BE2C (cell line): ENCODE data around the gene EHHADH.
"Not testable (repeated sequence)": the region's sequence is repeated elsewhere in the genome, so short reads cannot be mapped to it uniquely, and the experiment has no call there.

Source experiments
- DNase-seq: peaks from one replicate; pipeline ENCODE4 v3.0.0-alpha.2; 2020
- H3K27me3 ChIP-seq: fragments of 250-450 bp; sonication (Bioruptor Pico); 2 replicates; pipeline ENCODE4 v1.5.1; 2020; ENCODE audit warnings: mild to moderate bottlenecking
- H3K36me3 ChIP-seq: fragments of 250-450 bp; sonication (Bioruptor Pico); 2 replicates; pipeline ENCODE4 v1.5.1; 2020; ENCODE audit warnings: mild to moderate bottlenecking
- H3K4me1 ChIP-seq: fragments of 250-450 bp; sonication (Bioruptor Pico); 2 replicates; pipeline ENCODE4 v1.5.1; 2020
- H3K4me3 ChIP-seq: 2 replicates; pipeline ENCODE4 v1.5.1; 2011; ENCODE audit warnings: low read depth, low read length
- H3K9me3 ChIP-seq: fragments of 250-450 bp; sonication (Bioruptor Pico); 2 replicates; pipeline ENCODE4 v1.5.1; 2020
- TF ChIP-seq, protein P1 (sequence below): IDR thresholded peaks from 2 replicates; pipeline ENCODE4 v1.5.1; 2012; ENCODE audit warnings: mild to moderate bottlenecking, low read depth, low read length

EHHADH gene

GRCh38 chr3:185257334-185257733, 3.5 kb upstream of the EHHADH start:
- TF ChIP-seq, protein P1, sequence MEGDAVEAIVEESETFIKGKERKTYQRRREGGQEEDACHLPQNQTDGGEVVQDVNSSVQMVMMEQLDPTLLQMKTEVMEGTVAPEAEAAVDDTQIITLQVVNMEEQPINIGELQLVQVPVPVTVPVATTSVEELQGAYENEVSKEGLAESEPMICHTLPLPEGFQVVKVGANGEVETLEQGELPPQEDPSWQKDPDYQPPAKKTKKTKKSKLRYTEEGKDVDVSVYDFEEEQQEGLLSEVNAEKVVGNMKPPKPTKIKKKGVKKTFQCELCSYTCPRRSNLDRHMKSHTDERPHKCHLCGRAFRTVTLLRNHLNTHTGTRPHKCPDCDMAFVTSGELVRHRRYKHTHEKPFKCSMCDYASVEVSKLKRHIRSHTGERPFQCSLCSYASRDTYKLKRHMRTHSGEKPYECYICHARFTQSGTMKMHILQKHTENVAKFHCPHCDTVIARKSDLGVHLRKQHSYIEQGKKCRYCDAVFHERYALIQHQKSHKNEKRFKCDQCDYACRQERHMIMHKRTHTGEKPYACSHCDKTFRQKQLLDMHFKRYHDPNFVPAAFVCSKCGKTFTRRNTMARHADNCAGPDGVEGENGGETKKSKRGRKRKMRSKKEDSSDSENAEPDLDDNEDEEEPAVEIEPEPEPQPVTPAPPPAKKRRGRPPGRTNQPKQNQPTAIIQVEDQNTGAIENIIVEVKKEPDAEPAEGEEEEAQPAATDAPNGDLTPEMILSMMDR: no peak
- Histone ChIP-seq H3K4me3 (no peak overlapping the region), H3K4me1 (no peaks in the 10 kb centered on the region), H3K36me3 (no peaks in the 10 kb centered on the region), H3K9me3 (0 out of 2 replicates have a peak, but pooled peaks cover 2% of the 10 kb centered on the region), H3K27me3 (no peaks in the 10 kb centered on the region)
- no peak for DNase-seq

DNA sequence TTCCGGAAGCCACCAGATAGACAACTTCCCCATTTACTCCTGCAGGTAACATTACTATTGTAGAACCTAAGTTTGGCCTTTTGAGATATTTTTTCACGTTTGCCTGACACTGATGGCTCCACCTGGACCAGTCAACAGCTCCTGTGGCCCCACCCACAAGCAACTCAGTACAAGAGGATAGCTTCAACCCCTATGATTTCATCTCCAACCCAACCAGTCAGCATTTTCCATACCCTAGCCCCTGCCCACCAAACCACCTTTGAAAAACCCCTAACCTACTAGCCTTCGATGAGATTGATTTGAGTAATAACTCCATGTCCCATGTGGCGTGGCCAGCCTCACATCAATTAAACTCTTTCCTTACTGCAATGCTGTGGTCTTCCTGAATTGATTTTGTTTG, 950 bp upstream of the EHHADH start:
- Histone ChIP-seq H3K36me3 (no peaks in the 10 kb centered on the region), H3K4me1 (no peaks in the 10 kb centered on the region), H3K4me3 (no peak overlapping the region), H3K27me3 (no peaks in the 10 kb centered on the region), H3K9me3 (0 out of 2 replicates have a peak, but pooled peaks cover 2% of the 10 kb centered on the region)
- DNase-seq: no peak
- TF ChIP-seq, protein P1: no peak

DNA sequence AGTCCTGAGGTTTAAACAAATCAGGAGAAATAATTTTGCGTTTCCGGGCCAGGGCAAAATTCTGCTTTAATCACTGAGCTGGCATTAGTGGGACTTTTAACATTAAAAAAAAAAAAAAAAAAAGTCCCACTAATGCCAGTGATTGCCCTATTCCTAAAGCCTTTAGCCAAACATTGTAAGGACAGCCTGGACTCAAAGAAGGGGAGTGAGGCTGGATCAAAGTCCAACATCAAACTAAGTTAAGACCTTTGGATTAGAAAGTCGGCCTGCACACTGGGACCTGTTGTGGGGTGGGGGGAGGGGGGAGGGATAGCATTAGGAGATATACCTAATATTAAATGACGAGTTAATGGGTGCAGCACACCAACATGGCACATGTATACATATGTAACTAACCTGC, 716 bp downstream of the EHHADH start:
- not testable (repeated sequence) for DNase-seq, H3K4me1 ChIP-seq, H3K9me3 ChIP-seq, H3K36me3 ChIP-seq, H3K27me3 ChIP-seq
- peak overlapping the region; percentile 78 for H3K4me3 ChIP-seq

DNA sequence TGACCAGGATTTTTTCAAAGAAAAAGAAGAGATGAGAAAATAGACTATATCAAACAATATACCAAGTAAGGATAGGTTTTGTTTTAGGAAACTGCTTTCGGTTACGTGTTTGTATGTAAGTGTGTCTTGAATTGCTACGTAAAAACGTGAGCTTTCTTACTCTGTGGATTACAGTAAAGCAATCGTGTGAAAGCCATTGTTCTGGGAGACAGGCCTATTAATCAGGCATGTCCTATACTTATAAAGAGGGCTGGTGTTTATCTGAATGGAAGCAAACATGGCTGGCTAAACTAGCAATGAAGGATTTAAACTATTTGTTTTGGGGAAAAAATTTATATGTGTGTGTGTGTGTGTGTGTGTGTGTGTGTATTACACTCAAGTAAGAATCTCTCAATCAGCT, 2.6 kb downstream of the EHHADH start:
- TF ChIP-seq, protein P1: no peak
- Histone ChIP-seq H3K27me3 (no peaks in the 10 kb centered on the region), H3K9me3 (no peaks in the 10 kb centered on the region), H3K4me1 (no peaks in the 10 kb centered on the region), H3K36me3 (no peaks in the 10 kb centered on the region), H3K4me3 (no peak overlapping the region)
- no peak for DNase-seq

GRCh38 chr3:185250653-185251052, 3.2 kb downstream of the EHHADH start:
- H3K4me1 ChIP-seq: no peaks in the 10 kb centered on the region
- H3K9me3 ChIP-seq: no peaks in the 10 kb centered on the region
- TF ChIP-seq, protein P1: no peak
- H3K4me3 ChIP-seq: no peak overlapping the region
- no peaks in the 10 kb centered on the region for H3K27me3 ChIP-seq
- no peaks in the 10 kb centered on the region for H3K36me3 ChIP-seq
- no peak for DNase-seq

DNA sequence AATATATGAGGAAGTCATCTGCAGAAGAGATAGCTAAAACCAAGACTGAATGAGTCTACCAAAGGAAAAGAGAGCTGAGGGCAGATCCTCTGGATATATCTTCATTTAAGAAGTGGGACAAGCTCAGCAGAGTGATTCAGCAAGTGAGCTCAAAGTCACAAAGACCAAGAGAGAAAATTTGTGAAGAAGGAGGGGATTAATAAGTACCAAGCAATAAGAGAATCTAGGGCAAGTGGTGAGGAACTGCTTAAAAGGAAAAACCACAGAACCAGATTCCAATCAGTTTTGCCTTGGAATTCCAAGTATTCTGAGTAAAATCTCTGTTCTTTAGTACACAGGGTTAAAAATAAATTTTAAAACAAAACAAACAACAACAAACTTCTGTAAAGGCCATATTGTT, 3.6 kb downstream of the EHHADH start:
- DNase-seq: no peak
- Histone ChIP-seq H3K36me3 (no peaks in the 10 kb centered on the region), H3K9me3 (no peaks in the 10 kb centered on the region), H3K27me3 (no peaks in the 10 kb centered on the region), H3K4me3 (no peak overlapping the region), H3K4me1 (no peaks in the 10 kb centered on the region)
- TF ChIP-seq, protein P1: no peak

DNA sequence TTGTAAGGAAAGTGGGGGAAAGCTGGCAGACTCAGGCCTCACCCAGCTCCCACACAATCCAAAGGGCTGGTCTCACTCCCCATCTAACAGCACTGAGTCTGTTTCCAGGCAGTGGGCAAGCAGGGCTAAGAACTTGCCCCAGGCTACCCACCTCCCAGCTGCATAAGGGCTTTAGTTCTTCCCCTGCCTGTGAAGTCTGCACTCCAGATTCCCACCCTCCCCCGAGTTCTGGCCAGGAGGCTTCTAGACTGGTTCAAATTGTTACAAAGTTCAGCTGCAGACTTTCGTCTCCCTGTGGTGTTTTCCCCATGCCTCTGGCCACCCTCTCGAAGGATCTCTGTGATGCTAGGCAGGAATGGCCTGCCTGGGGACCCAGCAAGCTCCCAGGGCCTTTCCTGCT, 11.2 kb downstream of the EHHADH start:
- H3K9me3 ChIP-seq: no peaks in the 10 kb centered on the region
- H3K4me3 ChIP-seq: no peak overlapping the region
- TF ChIP-seq, protein P1: no peak
- no peaks in the 10 kb centered on the region for H3K27me3 ChIP-seq
- peak; percentile 16 for DNase-seq
- H3K36me3 ChIP-seq: no peaks in the 10 kb centered on the region
- H3K4me1 ChIP-seq: no peaks in the 10 kb centered on the region
